Measurements from ENCODE around the gene SERPINB7.

DNA sequence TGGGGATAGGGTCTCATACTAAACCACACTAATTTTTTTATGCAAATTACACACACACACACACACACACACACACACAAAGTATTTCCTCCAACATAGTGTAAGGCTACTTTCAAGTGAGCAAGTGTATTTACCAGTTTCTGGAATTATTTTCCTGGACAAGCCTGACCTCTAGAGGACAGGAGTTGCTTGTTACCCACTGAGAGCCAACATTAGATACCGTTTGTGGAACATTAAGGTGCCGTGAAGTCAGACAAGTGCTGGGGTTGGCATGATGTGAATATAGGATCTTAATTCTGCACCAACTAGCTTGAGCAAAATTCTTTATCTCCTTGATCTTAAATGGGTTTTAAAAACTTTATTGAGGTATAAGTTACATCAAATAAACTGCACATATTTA, 72.9 kb downstream of the SERPINB7 start:
- no peak for TF ChIP-seq JUN (IDR thresholded peaks at IDR 0.05; ENCODE audit: low read depth, low read length)
- no peak for TF ChIP-seq EZH2 (IDR thresholded peaks at IDR 0.05; ENCODE audit: low read depth, low read length, severe bottlenecking)

Data from H1 (cell line).